ENCODE measurements around the gene RNF13. TPM values are rescaled to one million over a fixed set of nuclear protein-coding genes. Genes with fewer than 3 reads are reported as not detected.
"Not testable (repeated sequence)": the region's sequence is repeated elsewhere in the genome, so short reads cannot be mapped to it uniquely, and the experiment has no call there.

The RNF13 gene
- total RNA-seq, 1 experiment from 2014 or later, result 91.4 TPM

DNA sequence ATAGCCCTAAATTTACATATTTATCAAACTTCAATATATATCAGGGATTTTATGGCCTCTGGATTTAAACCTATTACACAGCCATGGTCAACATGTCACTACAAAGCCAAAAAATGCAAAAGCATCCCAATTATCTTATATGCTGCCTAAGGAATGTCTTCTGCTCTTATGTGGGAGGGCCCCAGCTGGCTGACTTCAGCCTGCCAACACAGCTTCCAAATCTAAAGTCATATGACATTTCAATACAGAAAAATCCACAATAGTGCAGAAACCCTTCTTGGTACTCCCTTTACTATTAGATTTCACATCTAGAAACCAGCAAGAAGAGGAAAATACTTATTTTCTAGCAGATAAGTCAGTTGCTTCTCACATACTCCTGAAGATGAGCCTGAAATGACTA lies 151.3 kb downstream of the RNF13 start:
- in situ Hi-C loops (cut with HindIII; ENCODE audit: low pct_unique_long_range_greater_than_20kb, low sequenced_read_pairs), result no loop called here
- DNase-seq (ENCODE audit: low read depth), result no peak

DNA sequence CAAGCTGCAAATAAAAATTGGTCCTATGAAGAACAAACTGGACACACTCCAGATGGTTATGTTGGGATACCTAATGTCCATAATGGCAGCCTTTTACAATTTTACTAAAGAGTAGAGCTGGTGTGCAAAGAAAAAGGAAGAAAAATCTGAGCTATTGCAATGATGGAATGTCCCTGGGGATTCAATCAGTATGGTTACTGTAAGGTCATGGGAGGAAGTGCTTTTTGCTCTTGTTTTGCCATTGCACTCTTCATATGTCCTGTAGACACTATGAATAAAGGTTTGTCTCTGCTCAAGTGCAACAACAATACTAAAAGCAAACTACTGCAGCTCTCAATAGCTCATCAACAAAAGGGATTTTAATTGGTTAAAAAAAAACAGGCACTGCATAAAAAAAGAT lies 152.3 kb downstream of the RNF13 start:
- no peak for DNase-seq (ENCODE audit: low read depth)
- in situ Hi-C loops (cut with HindIII; ENCODE audit: low pct_unique_long_range_greater_than_20kb, low sequenced_read_pairs), result no loop called here

DNA sequence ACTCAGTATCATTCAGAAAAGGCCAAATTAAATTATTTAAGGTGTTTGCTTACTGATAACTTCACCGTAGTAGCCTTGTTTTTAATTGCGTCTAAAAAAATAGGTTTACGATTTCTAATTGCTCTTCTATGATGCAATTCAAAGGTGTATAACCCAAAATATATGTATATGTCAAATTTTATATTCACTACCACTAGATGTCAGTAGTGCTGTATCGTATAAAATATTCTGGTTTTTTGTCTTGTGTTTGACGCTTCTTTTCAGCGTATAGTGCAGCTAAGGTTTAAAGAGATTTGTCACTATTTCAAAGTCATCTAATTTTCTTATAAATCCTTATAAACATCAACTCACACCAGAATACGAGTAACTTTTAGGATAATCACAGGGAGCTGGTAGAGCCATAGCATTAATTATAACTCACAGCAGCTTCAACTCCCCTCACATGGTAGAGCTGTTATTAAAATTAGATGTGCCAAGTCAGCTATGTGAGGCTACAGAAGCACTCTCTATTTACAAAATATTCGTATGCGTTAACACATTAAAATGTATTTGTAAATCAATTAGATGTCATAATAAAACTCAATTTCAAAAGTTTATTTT lies 154.2 kb downstream of the RNF13 start:
- in situ Hi-C loops (cut with HindIII; ENCODE audit: low pct_unique_long_range_greater_than_20kb, low sequenced_read_pairs), result no loop called here
- DNase-seq (ENCODE audit: low read depth), result peak; percentile 46

DNA sequence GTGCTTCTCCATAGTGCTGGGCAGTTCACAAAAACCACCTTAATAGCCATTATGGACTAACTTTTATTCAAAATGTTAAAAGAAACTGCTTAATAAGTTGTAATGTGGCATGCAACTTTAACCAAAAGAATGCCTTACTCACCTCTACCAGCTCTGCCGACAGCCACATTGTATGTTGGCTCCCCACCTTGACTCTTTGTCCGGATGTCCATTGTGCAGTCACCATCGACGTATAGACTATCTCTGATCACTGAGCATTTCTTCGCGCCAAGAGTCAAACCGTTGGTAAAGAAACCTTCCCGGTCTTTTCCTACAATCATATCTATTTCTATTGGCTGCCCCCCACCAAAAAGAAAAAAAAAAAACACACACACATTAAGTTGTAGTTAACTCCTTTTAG lies 155.2 kb downstream of the RNF13 start:
- DNase-seq (ENCODE audit: low read depth), result peak; percentile 48
- in situ Hi-C loops (cut with HindIII; ENCODE audit: low pct_unique_long_range_greater_than_20kb, low sequenced_read_pairs), result no loop called here

DNA sequence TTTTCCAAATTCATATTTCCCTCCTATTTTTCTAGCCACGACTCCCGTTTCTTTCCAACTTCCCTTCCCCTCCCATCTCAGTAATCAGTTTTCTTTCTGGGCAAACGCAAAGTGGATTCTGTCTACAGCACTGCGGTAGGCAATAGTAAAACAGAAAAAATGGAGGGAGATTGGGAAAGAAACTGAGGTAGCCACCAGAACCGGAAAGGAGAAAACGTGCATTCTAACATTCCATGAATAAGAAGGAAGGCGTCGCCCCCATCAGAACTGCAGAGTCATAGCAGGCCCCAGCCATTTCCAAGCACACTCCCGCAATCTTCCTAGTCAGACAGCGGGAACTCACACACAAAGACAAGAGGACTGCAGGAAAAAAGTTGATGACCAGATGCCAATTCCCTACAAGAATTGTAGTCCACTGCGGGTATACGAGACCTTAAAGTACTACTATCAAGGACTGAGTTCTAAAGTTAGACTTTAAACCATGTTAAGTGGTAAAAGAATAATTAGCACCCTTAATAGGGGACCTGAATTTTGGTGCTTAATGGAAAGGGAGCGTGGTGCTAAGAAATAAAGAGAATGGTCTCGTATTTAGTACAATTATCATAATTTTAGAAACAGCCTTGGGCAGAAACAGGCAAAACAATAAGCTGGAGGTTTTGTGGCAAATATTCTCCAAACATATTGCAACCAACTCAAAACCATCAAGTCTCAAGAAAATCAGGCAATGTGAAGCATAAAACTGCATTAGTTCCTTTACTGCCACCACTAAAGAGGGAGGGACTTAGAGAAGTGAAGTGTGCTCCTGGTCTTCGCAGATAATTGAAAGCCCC lies 156.3 kb downstream of the RNF13 start:
- DNase-seq (ENCODE audit: low read depth), result peak; percentile 79
- in situ Hi-C loops (cut with HindIII; ENCODE audit: low pct_unique_long_range_greater_than_20kb, low sequenced_read_pairs), result no loop called here

DNA sequence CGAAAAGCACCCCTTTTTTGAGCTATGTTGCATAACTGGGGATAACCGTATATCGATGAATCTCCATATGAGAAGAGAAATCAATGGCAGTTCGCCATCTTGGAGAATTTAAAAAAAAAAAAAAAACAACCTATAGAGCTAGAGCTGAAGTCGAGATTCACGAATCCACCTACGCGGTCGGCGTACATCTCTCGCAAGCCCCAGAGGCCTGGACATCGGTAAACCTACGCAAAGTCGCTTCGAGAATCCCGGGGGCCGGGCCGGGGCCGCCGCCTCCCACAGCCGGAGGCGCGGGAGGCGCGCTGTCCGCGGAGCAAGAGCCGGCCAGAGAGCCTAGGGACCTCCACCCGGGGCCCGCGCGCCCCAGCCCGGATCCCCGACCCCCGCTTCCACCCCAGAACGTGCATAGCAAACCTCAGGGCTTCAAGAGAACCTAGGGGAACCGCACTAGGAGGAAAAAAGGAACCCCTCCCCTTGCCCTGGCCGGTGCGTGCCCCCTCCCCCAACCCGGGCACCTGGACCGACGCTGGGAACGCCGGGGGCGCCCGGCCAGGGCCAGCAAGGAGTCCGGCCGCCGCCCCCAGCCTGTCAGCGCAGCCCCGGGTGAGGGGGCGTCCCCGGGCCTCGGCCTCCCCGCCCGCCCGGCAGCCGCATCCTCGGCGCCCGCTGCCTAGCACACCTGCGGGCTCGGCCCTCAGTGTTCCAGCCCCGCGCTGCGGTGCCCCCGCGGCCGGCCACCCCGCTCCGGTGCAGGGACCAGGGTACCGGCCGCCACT lies 157.1 kb downstream of the RNF13 start:
- peak; percentile 84 for DNase-seq (ENCODE audit: low read depth)
- in situ Hi-C loops (cut with HindIII; ENCODE audit: low pct_unique_long_range_greater_than_20kb, low sequenced_read_pairs), result no loop called here

DNA sequence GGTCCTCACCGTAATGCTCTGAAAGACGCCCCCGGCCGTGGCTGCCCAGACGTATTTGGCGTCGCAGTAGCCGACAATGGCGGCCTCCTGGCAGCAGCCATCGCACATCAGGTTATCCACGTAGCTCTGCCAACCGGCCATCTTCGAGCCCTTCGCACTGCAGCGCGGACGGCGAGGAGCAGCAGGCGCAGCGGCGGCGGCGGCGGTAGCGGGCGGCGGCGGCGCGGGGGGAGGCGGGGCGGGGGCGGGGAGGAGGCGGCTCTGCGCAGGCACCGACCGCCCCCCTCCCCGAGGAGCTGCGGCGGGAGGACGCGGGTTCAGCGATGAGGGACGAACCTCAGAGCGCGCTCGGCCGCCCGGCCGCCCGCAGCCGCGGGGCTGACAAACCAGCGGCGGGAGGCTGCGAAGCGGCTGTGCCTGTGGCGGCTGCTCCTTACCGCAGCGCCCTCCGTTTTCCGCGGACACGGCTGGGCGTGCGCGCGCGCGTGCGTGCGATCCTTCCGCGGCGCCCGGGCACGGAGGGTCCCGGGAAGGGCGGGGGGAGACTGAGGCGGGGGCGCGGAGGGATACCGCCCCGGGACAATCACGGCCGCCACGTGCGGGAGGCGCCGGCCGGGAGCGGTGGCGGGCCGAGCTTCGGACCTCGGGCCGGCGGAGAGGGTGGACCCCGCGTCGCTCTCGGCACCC lies 157.8 kb downstream of the RNF13 start, which contains the start of gene PFN2:
PFN2 (minus strand) TSS at position 180 of the 687 bp plus-strand sequence; CDS start at position 141, 39 bp downstream.
- DNase-seq (ENCODE audit: low read depth), result peak; percentile 86
- in situ Hi-C loops (cut with HindIII; ENCODE audit: low pct_unique_long_range_greater_than_20kb, low sequenced_read_pairs), result no loop called here

DNA sequence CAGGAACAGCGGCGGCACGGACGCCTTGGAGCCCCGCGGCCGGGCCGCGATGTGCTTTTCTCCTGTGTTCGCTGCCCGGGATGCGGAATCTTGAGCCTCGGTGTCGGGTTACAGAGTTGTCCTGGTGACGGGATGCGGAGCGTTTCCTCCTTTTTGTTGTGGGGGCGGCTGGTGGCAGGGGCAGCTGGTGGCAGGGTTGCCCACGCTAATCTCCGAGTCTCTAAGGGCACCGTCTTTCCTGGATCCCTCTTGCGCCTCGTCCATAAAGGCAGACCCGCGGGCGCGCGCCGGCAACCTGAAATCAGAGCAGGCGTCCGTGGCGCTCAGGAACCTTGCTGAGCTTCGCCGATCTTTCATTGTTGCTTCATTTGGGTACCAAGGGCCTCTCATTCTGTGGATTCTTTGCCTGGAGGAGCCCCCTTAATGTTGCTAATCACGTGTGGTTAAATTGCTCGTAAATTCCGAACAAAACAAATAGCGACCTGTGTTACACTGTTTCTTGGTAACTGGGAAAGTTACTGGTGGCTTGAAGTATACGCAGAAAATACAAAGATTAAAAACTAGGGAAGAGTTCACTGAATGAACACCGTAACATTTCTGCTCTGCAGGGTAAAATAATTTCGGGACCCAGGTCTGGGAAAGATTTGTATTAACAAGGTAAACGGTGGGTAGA lies 158.5 kb downstream of the RNF13 start:
- in situ Hi-C loops (cut with HindIII; ENCODE audit: low pct_unique_long_range_greater_than_20kb, low sequenced_read_pairs), result no loop called here
- DNase-seq (ENCODE audit: low read depth), result peak; percentile 83

DNA sequence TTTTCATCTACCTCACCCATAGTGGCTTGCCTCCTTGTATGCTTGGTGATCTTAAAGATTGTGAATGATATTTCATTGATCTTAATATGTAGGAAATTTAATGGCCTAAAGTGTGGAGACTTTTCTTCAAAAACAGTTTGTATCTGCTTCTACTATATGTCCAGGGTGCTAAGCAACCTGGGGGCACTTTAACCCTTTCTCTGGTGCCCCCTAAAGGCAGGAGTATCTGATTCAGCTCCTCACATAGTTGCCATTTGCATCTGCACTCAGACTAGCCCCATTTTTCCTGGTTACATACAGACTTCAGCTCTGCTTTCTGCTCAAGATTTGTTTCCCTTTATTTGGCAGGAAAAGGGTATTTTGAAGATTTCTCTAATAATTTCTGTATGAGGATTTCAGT lies 162.9 kb downstream of the RNF13 start:
- in situ Hi-C loops (cut with HindIII; ENCODE audit: low pct_unique_long_range_greater_than_20kb, low sequenced_read_pairs), result no loop called here
- no peak for DNase-seq (ENCODE audit: low read depth)

DNA sequence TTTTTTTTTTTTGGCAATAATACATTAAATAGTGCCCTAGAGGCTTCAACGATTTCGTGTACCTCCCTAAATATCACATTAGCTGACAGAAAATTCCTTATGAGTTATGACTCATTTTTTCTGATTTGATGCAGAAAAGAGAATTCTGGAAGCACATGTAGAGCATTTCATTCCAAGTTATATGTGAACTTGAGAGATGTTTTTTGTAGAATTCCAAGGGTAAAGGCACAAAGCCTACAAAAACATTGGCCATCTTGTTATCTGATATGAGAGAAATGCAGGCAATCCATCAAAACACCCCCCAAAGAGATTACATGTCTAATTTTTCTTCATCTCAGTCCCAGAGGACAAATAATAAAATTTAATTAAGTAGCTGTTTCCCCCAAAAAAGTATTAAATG lies 164.4 kb downstream of the RNF13 start:
- in situ Hi-C loops (cut with HindIII; ENCODE audit: low pct_unique_long_range_greater_than_20kb, low sequenced_read_pairs), result no loop called here
- no peak for DNase-seq (ENCODE audit: low read depth)

DNA sequence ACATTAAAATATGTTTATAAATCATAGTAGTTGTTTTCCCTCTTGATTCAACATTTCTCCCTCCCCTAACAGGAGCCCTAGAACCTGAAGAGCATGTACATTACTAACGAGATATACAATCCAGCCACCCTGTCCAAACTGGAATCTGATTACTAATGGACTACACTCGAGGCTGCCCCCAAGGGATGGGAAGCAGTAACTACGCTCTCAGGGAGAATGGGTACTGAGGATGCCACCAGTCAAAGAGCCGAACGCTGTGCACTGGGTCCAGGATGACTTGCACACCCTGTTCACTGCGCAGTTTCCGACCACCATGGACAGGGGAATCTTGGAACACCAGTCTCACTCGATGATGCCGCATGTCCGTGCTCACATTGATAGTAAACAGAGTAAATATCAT lies 169.0 kb downstream of the RNF13 start:
- DNase-seq (ENCODE audit: low read depth); in situ Hi-C loops (cut with HindIII; ENCODE audit: low pct_unique_long_range_greater_than_20kb, low sequenced_read_pairs): not testable (repeated sequence)

DNA sequence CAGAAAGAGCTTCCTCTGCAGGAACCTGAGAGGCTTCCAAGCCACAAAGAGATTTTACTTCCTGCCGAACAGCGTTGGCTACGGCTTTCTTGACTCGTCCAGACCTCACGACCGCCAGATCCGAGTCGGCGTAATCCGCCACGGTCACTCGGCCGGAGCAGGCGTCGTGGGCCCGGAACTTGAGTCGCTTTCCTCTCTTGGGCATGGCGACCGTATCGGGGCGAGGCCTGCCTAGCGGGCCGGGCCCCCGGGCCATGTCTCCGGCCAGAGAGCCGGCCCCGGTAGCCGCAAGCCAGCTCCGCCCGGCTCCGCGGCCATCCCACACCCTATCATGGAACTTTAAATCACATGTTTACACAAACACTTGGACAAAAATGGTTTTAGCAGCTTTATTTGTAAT lies 170.0 kb downstream of the RNF13 start:
- in situ Hi-C loops (cut with HindIII; ENCODE audit: low pct_unique_long_range_greater_than_20kb, low sequenced_read_pairs); DNase-seq (ENCODE audit: low read depth): not testable (repeated sequence)

DNA sequence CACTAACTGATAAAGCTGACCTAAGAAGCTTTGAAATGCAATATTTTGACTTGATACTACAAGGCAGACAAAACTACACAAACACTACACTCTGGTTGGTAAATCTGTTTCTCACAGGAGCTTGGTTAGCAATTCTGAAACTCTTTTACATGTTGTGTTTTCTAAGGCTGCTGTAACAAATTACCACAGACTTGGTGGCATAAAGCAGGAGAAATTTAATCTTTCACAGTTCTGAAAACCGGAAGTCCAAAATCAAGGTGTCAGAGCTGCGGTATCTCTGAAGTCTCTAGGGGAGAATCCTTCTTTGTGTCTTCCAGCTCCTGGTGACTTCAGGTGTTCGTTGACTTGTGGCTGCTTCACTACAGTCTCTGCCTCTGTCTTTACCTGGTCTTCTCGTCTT lies 170.6 kb downstream of the RNF13 start:
- in situ Hi-C loops (cut with HindIII; ENCODE audit: low pct_unique_long_range_greater_than_20kb, low sequenced_read_pairs), result no loop called here
- DNase-seq (ENCODE audit: low read depth), result no peak

DNA sequence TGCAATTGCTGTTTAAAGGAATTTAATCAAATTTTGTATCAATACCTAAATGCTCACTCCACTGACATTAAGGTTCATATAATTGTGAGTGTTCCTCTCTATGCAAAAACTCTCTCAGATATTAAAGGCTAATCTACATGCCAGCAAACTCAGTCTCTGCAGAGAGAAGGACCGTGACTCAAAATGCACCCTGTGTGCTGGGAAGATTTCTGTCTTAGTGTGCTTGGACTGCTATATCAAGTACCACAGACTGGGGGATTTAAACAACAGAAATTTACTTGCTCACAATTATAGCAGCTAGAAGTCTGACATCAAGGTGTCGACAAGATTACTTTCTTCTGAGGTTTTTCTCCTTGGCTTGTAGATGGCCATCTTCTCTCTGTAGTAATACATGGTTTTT lies 176.3 kb downstream of the RNF13 start:
- no peak for DNase-seq (ENCODE audit: low read depth)
- in situ Hi-C loops (cut with HindIII; ENCODE audit: low pct_unique_long_range_greater_than_20kb, low sequenced_read_pairs), result no loop called here

DNA sequence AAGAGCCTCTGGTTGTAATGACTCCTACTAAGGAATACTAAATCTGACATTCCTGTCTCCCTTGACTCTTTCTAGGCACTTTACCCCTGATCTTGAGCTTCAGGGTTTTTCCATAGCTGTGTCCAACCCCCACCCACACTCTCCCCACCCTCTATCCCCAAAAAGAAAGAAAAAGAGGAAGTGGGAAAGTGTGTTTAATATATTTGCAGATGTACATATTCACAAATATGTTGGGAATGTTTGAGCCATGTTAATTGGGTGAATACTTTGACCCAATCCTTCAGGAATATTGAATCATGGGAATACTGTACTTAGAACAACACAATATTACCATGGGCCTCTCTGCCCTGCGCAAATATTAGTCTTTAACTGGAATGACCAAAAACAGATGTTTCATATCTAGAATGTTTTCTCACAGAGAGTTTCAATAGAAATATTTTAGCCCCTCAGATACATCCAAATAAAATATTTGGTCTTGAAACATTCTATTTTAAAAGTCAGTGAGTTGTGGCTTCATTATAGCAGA lies 177.5 kb downstream of the RNF13 start:
- no peak for DNase-seq (ENCODE audit: low read depth)
- in situ Hi-C loops (cut with HindIII; ENCODE audit: low pct_unique_long_range_greater_than_20kb, low sequenced_read_pairs), result no loop called here

DNA sequence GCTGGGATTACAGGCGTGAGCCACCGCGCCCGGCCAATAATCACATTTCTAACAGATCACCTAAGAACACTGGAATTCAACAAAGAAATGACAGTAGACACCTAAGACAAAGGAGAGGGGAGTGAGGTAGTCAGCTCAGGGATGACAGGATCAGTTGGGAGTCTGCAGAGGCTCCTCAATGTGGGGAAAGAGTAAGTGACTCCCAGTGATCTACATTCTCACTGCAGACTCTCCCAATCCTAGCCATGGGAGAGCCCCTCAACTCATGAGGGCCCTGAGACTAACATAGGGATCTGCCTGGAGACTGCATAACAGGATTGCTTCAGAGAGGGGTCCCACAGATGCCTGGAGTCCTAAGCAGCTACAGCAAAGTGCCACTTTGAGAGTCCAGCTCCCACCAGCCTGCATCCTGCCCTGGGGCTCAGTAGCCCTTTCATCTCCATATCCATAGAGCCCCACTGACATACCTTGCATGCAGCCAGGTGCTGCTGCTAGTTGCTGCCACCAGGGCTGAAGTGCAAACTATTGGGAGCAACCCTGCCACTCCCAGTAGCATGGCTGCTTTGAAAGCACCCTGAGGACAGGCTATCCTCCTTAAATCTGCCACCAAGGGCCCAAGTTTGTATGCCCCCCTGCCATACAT lies 179.5 kb downstream of the RNF13 start:
- no peak for DNase-seq (ENCODE audit: low read depth)
- in situ Hi-C loops (cut with HindIII; ENCODE audit: low pct_unique_long_range_greater_than_20kb, low sequenced_read_pairs), result no loop called here

DNA sequence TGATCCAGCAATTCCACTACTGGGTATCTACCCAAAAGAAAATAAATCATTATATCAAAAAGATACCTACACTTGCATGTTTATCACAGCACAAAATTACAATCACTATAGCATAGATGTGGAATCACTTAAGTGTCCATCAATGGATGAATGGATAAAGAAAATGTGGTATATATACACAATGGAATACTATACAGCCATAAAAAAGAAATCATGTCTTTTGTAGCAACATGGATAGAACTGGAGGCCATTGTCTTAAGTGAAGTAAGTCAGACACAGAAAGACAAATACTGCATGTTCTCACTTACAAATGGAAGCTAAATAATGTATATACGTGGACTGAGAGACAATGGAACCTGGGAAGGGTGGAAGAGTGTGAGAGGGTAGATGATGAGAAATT lies 185.9 kb downstream of the RNF13 start:
- no peak for DNase-seq (ENCODE audit: low read depth)
- in situ Hi-C loops (cut with HindIII; ENCODE audit: low pct_unique_long_range_greater_than_20kb, low sequenced_read_pairs), result no loop called here
